ENCODE results near the gene CD34.

CD34 gene

DNA sequence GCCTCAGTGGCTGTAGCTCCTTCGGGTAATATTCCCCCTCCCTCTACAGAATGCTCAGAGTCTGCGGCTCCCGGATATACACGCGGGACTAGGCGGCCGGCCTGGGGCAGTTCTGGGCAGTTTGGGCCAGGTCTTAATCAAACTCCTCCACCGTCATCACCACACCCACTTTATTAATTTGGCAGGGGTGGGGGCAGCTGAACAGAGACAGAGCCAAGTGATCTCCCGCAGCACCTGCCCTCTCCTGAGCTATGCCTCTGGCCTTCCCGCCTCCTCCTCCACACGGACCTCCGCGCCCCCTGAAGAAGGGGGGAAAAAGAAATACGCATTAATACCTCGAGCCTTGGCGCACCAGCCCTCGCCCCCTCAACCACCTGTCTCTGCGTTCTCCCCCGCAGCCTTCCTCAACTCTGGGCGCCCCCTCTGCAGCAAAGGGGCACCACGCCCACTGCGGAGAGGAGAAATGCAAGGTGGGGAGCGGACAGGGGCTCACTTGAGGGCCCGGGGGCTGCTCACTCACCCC is 42.6 kb downstream of the CD34 start:
- TF ChIP-seq, protein P1, sequence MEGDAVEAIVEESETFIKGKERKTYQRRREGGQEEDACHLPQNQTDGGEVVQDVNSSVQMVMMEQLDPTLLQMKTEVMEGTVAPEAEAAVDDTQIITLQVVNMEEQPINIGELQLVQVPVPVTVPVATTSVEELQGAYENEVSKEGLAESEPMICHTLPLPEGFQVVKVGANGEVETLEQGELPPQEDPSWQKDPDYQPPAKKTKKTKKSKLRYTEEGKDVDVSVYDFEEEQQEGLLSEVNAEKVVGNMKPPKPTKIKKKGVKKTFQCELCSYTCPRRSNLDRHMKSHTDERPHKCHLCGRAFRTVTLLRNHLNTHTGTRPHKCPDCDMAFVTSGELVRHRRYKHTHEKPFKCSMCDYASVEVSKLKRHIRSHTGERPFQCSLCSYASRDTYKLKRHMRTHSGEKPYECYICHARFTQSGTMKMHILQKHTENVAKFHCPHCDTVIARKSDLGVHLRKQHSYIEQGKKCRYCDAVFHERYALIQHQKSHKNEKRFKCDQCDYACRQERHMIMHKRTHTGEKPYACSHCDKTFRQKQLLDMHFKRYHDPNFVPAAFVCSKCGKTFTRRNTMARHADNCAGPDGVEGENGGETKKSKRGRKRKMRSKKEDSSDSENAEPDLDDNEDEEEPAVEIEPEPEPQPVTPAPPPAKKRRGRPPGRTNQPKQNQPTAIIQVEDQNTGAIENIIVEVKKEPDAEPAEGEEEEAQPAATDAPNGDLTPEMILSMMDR (IDR thresholded peaks at IDR 0.05; ENCODE audit: low read depth, low read length) = no peak
- no peak for DNase-seq (ENCODE audit: extremely low read depth, low read depth)

DNA sequence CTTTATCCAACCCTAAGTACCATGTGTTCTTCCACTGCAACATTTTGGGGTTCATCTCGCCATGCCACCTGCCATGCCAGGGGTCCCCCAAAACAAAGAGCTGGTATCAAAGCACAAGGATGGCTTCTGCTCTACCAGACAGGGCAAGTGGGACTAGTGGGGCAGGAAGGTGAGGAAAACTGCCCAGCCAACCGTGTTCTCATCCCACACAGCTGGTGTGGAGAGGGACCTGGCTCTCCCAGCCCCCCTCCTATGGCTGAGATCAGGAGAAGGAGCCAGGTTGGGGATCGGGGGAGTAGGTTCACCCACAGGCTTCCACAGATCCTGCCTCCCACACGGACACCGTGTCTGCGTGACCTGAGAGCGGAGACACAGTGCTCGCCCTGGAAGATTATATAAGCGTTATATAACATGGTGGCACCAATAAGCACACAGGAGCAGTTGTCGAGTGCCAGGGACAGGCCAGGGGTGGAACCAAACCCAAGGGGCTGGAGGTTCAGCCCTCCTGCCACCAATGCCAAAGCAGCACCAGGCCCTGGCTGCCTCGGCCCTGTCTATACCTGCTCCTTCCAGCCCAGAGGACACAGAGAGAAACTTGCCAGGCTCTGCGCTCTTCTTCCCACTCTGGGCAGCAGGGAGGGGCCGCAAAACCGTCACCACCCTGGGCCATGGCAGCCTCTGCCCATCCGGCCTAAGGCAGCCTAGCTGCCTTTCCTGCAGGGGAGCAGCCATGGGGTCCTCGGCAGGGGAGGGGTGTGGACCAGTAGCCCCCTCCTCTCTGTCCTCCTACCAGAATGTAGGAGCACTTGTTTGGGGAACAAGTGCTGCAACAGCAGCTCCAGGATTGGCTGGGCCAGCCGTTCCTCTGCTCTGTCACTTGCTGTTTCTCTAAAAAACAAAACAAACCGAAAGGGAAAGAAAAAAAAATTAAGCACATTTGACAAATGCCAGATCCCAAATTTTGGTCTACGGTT is 43.5 kb downstream of the CD34 start:
- TF ChIP-seq, protein P1 (IDR thresholded peaks at IDR 0.05; ENCODE audit: low read depth, low read length) = no peak
- no peak for DNase-seq (ENCODE audit: extremely low read depth, low read depth)

DNA sequence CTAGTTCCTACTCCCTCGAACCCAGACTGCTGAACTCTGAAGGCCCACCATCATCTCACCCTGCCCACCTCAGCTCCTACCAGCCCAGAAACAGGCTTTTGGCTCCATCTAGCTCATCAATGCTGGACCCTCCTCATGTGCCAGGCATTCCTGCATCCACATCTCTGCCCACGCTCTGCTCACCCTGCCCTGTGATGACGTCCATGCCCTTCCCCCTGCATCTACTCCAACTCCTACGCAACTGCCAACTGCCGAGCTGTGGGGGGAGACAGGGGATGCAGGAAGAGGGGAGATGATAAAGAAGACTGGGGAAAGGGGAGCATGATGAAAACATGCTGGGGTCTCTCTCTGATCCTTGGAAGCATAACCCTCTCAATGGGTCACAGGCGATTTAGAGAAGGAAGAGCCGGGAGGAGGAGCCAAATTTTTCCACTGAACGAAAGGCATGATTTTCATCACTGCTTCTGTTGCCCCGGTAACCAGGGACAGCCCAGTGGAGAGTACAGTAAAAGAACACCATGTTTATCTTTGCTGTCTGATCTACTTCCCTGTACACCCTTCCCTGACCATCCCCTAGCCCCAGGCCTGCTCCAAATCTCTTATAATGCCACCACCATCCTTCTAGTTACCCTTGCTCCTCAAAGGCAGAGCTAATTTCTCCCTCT is 44.3 kb downstream of the CD34 start:
- TF ChIP-seq, protein P1 (IDR thresholded peaks at IDR 0.05; ENCODE audit: low read depth, low read length) = no peak
- DNase-seq (ENCODE audit: extremely low read depth, low read depth) = no peak

DNA sequence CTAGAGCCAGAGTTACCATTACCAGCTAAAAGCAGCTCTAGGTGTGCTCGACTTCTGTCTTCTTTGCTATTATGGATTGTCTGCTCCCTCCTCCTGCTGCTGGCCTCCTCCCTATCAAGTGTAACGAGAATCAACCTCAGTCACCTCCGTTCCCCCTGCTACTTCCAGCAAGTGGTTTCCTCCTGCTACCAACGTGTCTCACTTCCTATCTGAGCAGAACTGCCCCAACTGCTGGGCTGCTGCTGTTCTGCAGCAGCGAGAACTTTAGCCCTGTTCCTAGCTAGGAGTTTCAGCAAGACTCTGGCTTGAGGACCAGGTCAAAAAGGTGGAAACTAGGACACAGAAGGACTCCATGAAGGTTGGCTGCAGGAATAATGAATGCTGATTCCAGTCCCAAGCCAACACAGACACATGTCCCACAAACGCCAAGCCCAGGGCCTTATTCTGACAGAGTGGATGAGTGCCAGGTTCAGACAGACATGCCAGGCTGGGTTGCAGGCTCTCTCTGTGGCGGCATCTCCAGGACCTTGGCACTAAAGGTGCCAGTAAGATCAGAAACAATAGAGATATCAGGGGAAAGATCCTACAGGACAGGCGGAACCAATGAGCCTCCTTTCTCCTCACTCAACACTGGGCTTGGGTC is 46.9 kb downstream of the CD34 start:
- DNase-seq (ENCODE audit: extremely low read depth, low read depth) = no peak
- TF ChIP-seq, protein P1 (IDR thresholded peaks at IDR 0.05; ENCODE audit: low read depth, low read length) = no peak

DNA sequence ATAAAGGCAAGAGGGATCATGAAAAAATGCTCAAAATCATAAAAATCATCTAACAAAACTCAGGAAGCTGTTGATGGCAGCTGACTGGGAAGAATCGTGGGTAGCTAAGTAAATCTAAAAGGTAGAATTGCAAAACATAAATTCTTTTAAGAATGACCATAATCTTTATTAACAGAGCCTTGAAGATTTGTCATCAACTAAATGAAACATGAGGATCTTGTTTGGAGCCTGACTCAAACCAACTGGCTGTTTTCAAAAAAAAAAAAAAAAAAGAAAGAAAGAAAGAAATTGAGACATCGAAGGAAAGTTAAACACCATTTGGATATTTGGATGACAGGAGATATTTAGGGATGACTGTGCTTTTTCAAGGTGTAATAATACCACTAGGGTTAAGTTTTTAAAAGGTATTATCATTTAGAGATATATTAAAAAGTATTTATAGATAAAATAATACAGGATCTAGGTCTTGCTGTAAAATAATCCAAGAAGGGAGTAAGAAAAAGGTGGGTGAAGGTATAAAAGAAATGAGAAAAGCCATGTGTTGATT is 48.6 kb downstream of the CD34 start:
- DNase-seq (ENCODE audit: extremely low read depth, low read depth) = no peak
- TF ChIP-seq, protein P1 (IDR thresholded peaks at IDR 0.05; ENCODE audit: low read depth, low read length) = no peak

DNA sequence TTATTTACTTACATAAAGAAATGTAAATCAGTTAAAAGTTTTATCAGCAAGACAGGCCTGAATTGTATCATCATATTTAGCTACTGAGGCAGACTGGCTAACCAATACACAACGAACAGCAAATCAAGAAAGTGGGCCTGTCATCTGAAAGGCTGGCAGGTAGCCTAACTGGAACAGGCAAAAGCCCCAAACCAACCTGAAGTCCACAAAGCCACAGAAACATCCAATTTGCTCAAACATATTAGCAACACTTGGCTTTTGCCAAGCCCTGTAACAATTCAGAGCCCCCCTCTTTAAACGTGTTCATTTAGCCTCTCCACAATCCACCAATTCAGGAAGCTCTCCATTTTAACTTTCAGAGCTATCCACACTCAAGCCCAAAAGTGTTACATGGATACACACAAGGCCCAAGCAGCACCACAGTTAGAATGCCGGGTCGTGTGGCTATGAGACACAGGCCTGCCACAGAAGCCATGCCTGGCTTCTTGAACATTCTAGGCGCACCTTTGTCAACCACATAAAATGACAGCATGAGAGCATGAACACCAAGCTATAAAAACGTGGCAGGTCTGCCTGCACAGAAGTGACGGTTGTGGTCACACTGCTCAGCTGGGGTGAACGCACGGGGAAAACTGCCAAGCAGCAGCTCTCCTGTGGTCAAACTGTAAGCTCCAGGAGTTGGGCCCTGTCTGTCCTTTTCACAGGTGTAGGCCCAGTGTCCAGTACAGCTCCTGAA is 49.3 kb downstream of the CD34 start:
- TF ChIP-seq, protein P1 (IDR thresholded peaks at IDR 0.05; ENCODE audit: low read depth, low read length) = no peak
- no peak for DNase-seq (ENCODE audit: extremely low read depth, low read depth)

Data from AG09319 (cell line).